OCI-LY1 (cell line): ENCODE results near the gene TMEM143.

ENCODE experiments used
- EZH2 ChIP-seq: fragments of 200-600 bp; sonication (generic), shearing (Covaris generic); IDR thresholded peaks from 2 replicates; pipeline ENCODE4 v1.8.0; 2017; ENCODE audit warnings: borderline replicate concordance, mixed run types, mild to moderate bottlenecking, antibody characterized with exemption, low read length, moderate library complexity, mixed read lengths
- TF ChIP-seq, protein P1 (sequence below): fragments of 200-600 bp; sonication (generic), shearing (Covaris generic); IDR thresholded peaks from 2 replicates; pipeline ENCODE4 v1.5.1; 2017; ENCODE audit warnings: mild to moderate bottlenecking, antibody characterized with exemption, low read length, moderate library complexity, mixed read lengths

GRCh38 chr19:48351341-48351752 lies 12.4 kb downstream of the TMEM143 start:
- TF ChIP-seq, protein P1, sequence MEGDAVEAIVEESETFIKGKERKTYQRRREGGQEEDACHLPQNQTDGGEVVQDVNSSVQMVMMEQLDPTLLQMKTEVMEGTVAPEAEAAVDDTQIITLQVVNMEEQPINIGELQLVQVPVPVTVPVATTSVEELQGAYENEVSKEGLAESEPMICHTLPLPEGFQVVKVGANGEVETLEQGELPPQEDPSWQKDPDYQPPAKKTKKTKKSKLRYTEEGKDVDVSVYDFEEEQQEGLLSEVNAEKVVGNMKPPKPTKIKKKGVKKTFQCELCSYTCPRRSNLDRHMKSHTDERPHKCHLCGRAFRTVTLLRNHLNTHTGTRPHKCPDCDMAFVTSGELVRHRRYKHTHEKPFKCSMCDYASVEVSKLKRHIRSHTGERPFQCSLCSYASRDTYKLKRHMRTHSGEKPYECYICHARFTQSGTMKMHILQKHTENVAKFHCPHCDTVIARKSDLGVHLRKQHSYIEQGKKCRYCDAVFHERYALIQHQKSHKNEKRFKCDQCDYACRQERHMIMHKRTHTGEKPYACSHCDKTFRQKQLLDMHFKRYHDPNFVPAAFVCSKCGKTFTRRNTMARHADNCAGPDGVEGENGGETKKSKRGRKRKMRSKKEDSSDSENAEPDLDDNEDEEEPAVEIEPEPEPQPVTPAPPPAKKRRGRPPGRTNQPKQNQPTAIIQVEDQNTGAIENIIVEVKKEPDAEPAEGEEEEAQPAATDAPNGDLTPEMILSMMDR = peak; percentile 96
- TF ChIP-seq EZH2 = no peak
